Gastrocnemius medialis (tissue), 4 donors: Measurements from ENCODE around the gene EXOC6. TPM values are rescaled to one million over a fixed set of nuclear protein-coding genes. Genes with fewer than 3 reads are reported as not detected.

Source experiments
- ATAC-seq, 2 donors: fragments of 150-250 bp; one replicate each; pipeline ENCODE4 v1.9.1; 2016
- DNase-seq, 2 donors: peaks; one replicate each; pipeline ENCODE4 v3.0.0-alpha.2; 2019
- H3K27ac ChIP-seq, 4 donors: fragments of 200-600 bp; sonication (generic); 1 replicate in 1 of 4; 2 replicates in 3 of 4; pipeline ENCODE4 v1.5.1; 2016 to 2018; ENCODE audit warnings: mild to moderate bottlenecking in 2 of 4, moderate library complexity in 1 of 4
- H3K27me3 ChIP-seq, 3 donors: fragments of 200-600 bp; sonication (generic) in 2 of 3; 1 replicate in 1 of 3; 2 replicates in 2 of 3; pipeline versions ENCODE4 v1.5.1 to v1.6.0; 2016 to 2019; ENCODE audit warnings: mild to moderate bottlenecking in 1 of 3, moderate library complexity in 1 of 3
- H3K36me3 ChIP-seq, 2 donors: fragments of 200-600 bp; sonication (generic) in 1 of 2; one replicate each; pipeline ENCODE4 v1.5.1; 2017 to 2018
- H3K4me1 ChIP-seq, 2 donors: fragments of 200-600 bp; sonication (generic) in 1 of 2; one replicate each; pipeline ENCODE4 v1.5.1; 2016 to 2017; ENCODE audit warnings: mild to moderate bottlenecking in 2 of 2
- H3K4me3 ChIP-seq, 4 donors: fragments of 200-600 bp; sonication (generic) in 3 of 4; 1 replicate in 1 of 4; 2 replicates in 3 of 4; pipeline ENCODE4 v1.5.1; 2016 to 2019; ENCODE audit warnings: mild to moderate bottlenecking in 2 of 4
- H3K9me3 ChIP-seq, 3 donors: fragments of 200-600 bp; sonication (generic) in 2 of 3; 1 replicate in 1 of 3; 2 replicates in 2 of 3; pipeline ENCODE4 v1.5.1; 2016 to 2019
- CTCF ChIP-seq, 5 experiments: fragments of 450-650 bp in 3 of 5; fragments of 200-600 bp in 2 of 5; sonication (generic) in 2 of 5; IDR thresholded peaks in 4 of 5; conservative IDR thresholded peaks in 1 of 5; 1 replicate in 4 of 5; 2 replicates in 1 of 5; pipeline ENCODE4 v1.5.1; 2016 to 2019; ENCODE audit warnings: antibody characterized with exemption in 5 of 5, mild to moderate bottlenecking in 3 of 5, moderate library complexity in 3 of 5
- POLR2A ChIP-seq, 2 donors: fragments of 450-650 bp; IDR thresholded peaks; one replicate each; pipeline ENCODE4 v1.6.1; 2017; ENCODE audit warnings: antibody characterized with exemption in 2 of 2, mild to moderate bottlenecking in 2 of 2, moderate library complexity in 2 of 2
- in situ Hi-C, 4 donors: fragments of 200-750 bp; cut with MboI; loops; one replicate each; pipeline versions ENCODE4 v1.15.0 to v1.8.0; 2017; ENCODE audit warnings: low sequenced_read_pairs in 4 of 4
- intact Hi-C: fragments of 100-400 bp; cut with DNase I; formaldehyde crosslinking; loops from one replicate; pipeline ENCODE4 v1.15.1; 2023; ENCODE audit warnings: low total_unique reads
- total RNA-seq, 4 donors: library from RNA; depleted of rRNA; stranded (reverse); fragments of >200 nt; gene quantifications; one replicate each; pipeline versions ENCODE4 v1.1.0 to v1.2.3, GENCODE V29; 2016

Gene EXOC6
- total RNA-seq, 4 donors from 2014 or later: 11.8 to 16.8 (median 14.6) TPM

GRCh38 chr10:92844746-92845145 lies 3.6 kb upstream of the EXOC6 start:
- in situ Hi-C loops: no loop called here
- intact Hi-C loops: loop anchor here (5.0 kb wide), 2 partner anchors 272 to 602 kb away; partner anchors contain the start of gene IDE
- Histone ChIP-seq H3K4me1 (peaks cover 16 to 22% of the 10 kb centered on the region in 2 donors), H3K27me3 (no peaks in the 10 kb centered on the region), H3K9me3 (no peaks in the 10 kb centered on the region), H3K4me3 (no peak overlapping the region), H3K27ac (peak overlapping the region in 3 of 4 donors; percentile 17 to 95 (median 74)), H3K36me3 (no peaks in the 10 kb centered on the region)
- no peak for ATAC-seq
- no peak for TF ChIP-seq CTCF (IDR thresholded peaks at IDR 0.05 in 4 of 5, conservative IDR thresholded peaks at IDR 0.05 in 1 of 5)
- TF ChIP-seq POLR2A (IDR thresholded peaks at IDR 0.05): no peak
- DNase-seq: no peak

- H3K27ac ChIP-seq: peak overlapping the region in 3 of 4 donors; percentile 79 to 95 (median 92)
- H3K9me3 ChIP-seq: no peaks in the 10 kb centered on the region
- H3K27me3 ChIP-seq: no peaks in the 10 kb centered on the region
- intact Hi-C loops: loop anchor here (5.0 kb wide), 2 partner anchors 274 to 604 kb away; partner anchors contain the start of gene IDE
- H3K36me3 ChIP-seq: no peaks in the 10 kb centered on the region
- in situ Hi-C loops: no loop called here
- DNase-seq: no peak
- peaks cover 11 to 24% of the 10 kb centered on the region in 2 donors for H3K4me1 ChIP-seq
- H3K4me3 ChIP-seq: no peak overlapping the region
- no peak for ATAC-seq
- TF ChIP-seq POLR2A (IDR thresholded peaks at IDR 0.05) (no peak), CTCF (IDR thresholded peaks at IDR 0.05 in 4 of 5, conservative IDR thresholded peaks at IDR 0.05 in 1 of 5) (no peak)
Observed at GRCh38 chr10:92845921-92846320, 2.4 kb upstream of the EXOC6 start.

GRCh38 chr10:92846344-92846743 lies 2.0 kb upstream of the EXOC6 start:
- DNase-seq: no peak
- no peaks in the 10 kb centered on the region for H3K9me3 ChIP-seq
- H3K4me3 ChIP-seq: no peak overlapping the region
- no peaks in the 10 kb centered on the region for H3K27me3 ChIP-seq
- in situ Hi-C loops: no loop called here
- H3K27ac ChIP-seq: peak overlapping the region in 3 of 4 donors; percentile 79 to 95 (median 92)
- H3K4me1 ChIP-seq: peaks cover 11 to 24% of the 10 kb centered on the region in 2 donors
- TF ChIP-seq CTCF (IDR thresholded peaks at IDR 0.05 in 4 of 5, conservative IDR thresholded peaks at IDR 0.05 in 1 of 5) (no peak), POLR2A (IDR thresholded peaks at IDR 0.05) (no peak)
- H3K36me3 ChIP-seq: no peaks in the 10 kb centered on the region
- no peak for ATAC-seq
- intact Hi-C loops: loop anchor here (5.0 kb wide), 2 partner anchors 274 to 604 kb away; partner anchors contain the start of gene IDE

- Histone ChIP-seq H3K27me3 (no peaks in the 10 kb centered on the region), H3K4me1 (peaks cover 11 to 24% of the 10 kb centered on the region in 2 donors), H3K27ac (peak overlapping the region; percentile 79 to 95 (median 88)), H3K36me3 (no peaks in the 10 kb centered on the region), H3K4me3 (no peak overlapping the region), H3K9me3 (no peaks in the 10 kb centered on the region)
- no peak for ATAC-seq
- no peak for TF ChIP-seq POLR2A (IDR thresholded peaks at IDR 0.05)
- no peak for TF ChIP-seq CTCF (IDR thresholded peaks at IDR 0.05 in 4 of 5, conservative IDR thresholded peaks at IDR 0.05 in 1 of 5)
- intact Hi-C loops: loop anchor here (5.0 kb wide), 2 partner anchors 275 to 605 kb away; partner anchors contain the start of gene IDE
- in situ Hi-C loops: no loop called here
- DNase-seq: no peak
Observed at GRCh38 chr10:92846854-92847201, 1.5 kb upstream of the EXOC6 start.
